Posterior cingulate gyrus (tissue), 11 donors: ENCODE results near the gene TSPAN15.
A peak's percentile ranks its signal among the peaks of the same experiment; 100 is the strongest.

Experiments
- DNase-seq, 10 donors: peaks; one replicate each; pipeline versions ENCODE4 v3.0.0 to v3.0.0-alpha.2; 2020 to 2021; ENCODE audit warnings: mixed read lengths in 3 of 10
- intact Hi-C: fragments of 100-400 bp; cut with DNase I; formaldehyde crosslinking; loops from one replicate; pipeline ENCODE4 v1.15.1; 2023

The TSPAN15 gene

DNA sequence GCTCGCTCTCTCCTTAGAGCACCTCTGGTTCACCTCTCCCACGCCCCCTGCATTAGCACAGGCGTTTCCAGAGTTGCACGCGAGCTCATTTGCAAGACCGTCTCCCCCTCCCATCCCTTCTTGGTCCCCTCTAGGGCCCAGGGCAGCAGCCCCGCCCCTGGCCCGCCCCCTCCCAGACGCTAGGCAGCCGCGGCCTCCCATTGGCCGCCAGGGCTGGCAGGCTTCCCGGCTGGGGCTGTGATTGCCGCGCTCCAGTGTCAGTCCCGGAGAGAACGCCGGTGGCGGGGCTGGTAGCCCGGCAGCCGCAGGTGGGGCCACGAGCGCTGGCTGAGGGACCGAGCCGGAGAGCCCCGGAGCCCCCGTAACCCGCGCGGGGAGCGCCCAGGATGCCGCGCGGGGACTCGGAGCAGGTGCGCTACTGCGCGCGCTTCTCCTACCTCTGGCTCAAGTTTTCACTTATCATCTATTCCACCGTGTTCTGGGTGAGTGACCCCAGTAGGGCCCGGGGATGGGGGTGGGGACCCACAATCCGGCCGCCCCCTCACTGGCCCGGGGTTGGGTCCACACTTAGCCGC lies at the start of gene TSPAN15:
Gene TSPAN15, plus strand, starts transcription at position 257 of the 575 bp plus-strand sequence. Its CDS starts 130 bp downstream, at position 387.
- DNase-seq, result peak; percentile 85 to 99 (median 94)
- intact Hi-C loops, result loop anchor here (2.0 kb wide), 1 partner anchor 58 kb away; no protein-coding TSS in a partner anchor

DNA sequence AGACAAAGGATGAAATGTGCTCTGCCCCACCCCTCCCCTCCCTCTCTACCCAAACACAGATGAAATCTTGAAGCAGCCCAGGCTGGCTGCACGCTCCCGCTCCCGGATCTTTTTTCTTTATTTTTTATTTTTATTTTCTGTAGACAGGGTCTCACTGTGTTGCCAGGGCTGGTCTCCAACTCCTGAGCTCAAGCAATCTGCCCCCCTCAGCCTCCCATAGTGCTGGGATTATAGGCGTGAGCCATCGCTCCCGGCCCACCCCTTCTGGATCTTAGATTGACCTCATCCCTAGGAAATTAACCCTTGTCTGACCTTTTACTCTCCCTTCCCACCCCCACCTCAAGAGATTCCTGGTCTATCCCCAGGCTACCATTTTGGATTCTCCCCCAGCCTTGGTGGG lies 48.9 kb upstream of the TSPAN15 start:
- DNase-seq, result peak in 1 of 10 donors; percentile 15
- intact Hi-C loops, result no loop called here

DNA sequence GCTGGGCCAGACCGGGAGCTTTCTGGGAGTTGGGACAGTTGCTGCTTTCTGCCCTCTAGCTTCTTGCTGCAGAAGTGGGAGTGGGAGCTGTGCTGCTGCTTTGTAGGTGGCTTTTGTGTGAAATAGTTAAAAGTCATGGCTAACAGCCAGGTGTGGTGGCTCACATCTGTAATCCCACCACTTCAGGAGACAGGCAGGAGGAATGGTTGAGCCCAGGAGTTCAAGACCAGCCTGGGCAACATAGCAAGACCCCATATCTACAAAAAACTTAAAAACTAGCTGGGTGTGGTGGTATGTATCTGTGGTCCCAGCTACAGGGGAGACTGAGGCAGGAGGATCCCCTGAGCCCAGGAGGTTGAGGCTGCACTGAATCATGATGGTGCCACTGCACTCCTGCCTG lies 48.2 kb upstream of the TSPAN15 start:
- intact Hi-C loops, result no loop called here
- DNase-seq, result peak in 2 of 10 donors; percentile 44 to 48

DNA sequence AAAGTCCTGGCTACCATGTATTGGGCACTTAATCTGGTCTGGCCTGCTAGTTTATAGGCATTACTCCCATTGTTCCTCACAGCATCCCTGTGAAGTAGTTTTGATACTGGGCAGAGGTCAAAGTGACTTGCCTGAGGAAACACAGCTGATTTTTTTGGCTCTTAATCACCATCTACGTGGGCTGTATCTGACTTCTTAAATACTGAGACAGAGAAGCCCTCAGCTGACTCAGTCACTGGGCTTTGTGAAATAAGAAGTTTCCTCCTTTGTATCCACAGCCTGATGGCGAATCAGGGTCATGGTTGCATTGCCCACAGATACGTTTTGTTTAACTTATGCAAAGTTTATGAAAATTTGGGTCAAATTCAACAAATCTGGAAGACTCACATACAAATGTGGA lies 47.7 kb upstream of the TSPAN15 start:
- intact Hi-C loops, result no loop called here
- DNase-seq, result peak in 2 of 10 donors; percentile 2 to 5

DNA sequence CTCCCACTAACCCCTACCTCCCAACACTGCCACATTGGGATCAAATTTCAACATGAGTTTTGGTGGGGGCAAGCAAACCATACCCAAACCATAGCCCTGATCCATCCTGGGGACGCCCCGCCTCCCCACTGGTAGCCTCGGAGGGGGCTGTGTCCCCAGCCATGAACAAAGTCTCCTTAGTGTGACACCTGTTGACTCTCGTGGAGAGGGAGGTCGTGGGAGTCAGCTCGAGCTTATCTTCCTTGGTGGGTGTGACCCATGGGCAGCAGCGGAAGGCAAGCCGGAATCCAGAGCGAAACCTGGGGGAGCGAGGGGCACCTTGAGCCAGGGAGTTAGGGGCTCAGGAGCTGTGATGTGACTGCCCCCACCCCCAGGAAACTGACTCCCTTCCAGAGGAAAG lies 46.5 kb upstream of the TSPAN15 start:
- peak in 2 of 10 donors; percentile 39 to 56 for DNase-seq
- intact Hi-C loops, result loop anchor here (5.0 kb wide), 2 partner anchors 103 to 233 kb away; no protein-coding TSS in a partner anchor

DNA sequence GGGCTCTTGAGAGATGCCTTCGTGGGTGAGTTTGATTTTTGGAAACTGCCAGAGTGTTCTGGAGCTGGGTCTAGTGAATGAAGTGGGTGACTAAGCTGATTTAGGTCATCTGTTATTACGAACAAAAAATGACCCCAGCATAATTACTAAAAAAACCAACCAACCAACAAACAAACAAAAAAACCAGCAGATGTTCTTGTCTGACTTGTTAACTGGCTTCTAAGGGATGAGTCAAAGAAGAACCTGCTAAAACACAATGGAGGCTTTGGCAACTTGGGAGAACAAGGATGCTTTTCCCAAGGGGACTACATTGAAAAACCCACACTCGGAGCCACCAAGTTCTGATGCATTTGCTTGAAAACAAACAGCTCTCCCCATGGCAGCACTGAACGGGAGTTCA lies 46.0 kb upstream of the TSPAN15 start:
- intact Hi-C loops, result loop anchor here (5.0 kb wide), 2 partner anchors 102 to 232 kb away; no protein-coding TSS in a partner anchor
- peak in 1 of 10 donors; percentile 7 for DNase-seq

DNA sequence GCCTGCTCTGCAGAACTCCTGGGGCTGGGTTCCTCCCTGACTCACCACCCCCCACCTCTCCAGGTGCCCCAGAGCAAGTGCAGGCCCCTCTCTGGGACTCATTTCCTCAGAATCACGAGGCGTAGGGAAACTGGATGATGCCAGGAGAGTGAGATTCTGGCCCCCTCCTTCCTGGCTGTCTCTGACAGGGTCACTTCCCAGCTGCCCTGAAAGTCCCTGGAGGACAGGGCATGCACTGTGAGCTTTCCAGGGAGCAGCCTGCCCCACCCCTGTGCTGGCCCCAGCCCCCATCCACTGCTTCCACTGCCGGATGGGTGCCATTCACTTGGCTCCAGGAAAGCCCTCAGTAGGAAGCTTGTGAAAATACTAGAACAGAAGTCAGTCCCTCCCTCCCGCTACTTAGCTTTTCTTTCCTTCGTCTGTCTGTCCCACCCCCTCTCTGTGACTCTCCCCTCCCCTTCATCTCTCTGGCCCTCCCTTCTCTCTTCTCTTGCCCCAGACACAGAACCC lies 44.9 kb upstream of the TSPAN15 start:
- intact Hi-C loops, result loop anchor here (5.0 kb wide), 2 partner anchors 101 to 231 kb away; no protein-coding TSS in a partner anchor
- peak in 2 of 10 donors; percentile 71 to 77 for DNase-seq

DNA sequence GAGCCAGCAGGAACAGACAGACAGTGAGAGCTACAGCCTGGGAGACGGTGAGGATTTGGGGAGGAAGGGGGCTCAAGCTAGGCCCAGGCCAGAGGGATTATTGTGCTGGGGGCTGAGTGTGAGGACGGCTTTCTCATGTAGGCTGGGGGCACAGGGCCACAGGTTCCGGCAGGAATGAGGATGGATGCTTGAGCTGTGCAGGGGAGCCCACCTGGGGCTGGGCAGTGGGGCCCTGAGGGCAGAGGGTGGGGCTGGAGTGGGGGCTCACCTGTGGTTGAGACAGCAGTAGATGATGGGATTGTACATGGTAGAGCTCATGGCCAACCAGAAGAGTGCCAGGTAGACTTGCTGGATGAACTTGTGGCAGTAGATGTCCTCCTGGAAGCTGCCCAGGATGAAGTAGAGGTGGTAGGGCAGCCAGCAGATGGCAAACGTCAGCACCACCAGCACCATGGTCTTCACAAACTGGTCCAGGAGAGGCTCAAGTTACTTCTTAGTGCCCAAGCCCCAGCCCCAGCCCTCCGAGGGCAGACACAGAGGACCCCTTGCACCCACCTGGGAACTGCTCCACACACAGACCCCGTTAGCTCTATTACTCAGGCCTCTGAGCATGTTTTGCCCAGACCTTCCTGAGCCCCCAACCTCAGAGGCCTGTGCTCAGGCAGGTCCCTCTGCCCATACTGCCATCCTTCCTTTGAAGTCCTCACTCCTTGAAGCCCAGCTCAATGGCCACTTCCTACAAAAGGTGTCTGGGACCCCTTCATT lies 44.3 kb upstream of the TSPAN15 start:
- DNase-seq, result peak in 2 of 10 donors; percentile 59 to 63
- intact Hi-C loops, result loop anchor here (5.0 kb wide), 2 partner anchors 100 to 230 kb away; no protein-coding TSS in a partner anchor

DNA sequence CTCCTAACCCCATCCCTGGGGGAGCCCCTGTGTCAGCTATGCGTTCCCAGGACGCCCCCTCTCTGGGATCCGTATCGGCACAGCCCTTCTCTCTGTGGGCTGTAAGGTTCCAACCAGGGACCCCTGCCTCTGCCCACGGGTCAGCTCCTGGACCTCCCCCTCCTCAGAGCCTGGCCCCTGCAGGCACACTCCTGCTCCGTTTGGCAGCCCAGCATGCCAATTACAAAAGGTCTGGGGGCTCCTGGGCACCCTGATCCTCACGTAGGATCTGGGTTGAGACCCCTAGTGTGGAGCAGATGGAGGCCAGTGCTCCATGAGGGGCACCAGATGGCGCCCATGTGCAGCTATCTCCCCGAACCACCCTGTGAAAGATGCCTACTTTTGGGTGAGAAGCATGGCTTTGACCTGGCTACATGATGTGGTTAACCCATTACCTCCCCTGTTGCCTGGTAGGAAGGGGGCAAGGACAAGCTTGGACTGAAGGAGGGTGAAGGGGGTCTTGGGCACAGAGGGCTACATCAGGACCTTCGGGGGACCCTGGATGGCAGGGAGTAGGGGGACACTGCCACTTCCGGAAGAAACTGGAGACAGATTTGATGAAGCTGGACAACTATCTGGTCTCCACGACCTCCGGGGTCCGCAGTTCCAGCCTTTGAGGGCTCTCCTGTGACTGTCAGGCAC lies 43.5 kb upstream of the TSPAN15 start:
- intact Hi-C loops, result loop anchor here (5.0 kb wide), 2 partner anchors 100 to 230 kb away; no protein-coding TSS in a partner anchor
- DNase-seq, result peak in 2 of 10 donors; percentile 58 to 63

DNA sequence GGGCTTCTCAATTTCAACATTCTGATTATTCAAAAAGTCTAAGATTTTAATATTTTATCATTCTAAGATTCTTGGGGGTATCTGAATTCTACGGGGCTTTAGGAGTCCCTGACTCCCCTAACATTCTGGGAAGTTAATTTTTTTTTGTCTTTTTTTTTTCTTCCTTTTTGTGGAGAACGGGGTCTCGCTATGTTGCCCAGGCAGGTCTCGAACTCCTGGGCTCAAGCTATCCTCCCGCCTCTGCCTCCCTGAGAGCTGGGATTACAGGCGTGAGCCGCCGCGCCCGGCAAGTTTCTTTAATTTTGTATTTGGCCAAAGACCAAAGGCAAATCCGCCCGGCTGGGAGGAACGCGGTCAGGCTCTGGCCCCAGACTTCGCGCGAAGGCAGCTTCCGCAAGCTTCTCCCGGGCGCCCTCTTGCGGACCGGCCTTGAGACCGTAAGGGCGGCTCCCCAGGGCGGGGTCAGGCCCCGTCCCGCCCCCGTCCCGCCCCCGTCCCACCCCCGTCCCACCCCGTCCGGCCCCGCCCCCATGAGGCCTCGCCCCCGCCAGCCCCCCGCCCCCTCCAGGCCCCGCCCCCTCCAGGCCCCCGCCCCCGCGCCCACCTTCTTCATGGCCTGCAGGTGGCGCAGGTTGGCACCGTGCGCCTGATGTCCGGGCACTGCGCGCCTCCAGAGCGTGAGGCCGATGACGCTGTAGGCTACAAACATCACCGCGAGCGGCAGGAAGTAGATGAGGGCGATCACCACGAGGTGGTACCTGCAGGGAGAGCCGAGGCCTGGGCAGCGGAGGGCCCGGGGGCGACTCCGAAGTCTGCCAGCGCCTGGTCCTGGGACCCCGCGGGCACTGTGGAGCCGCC lies 42.7 kb upstream of the TSPAN15 start:
- intact Hi-C loops, result loop anchor here (5.0 kb wide), 2 partner anchors 99 to 229 kb away; no protein-coding TSS in a partner anchor
- DNase-seq, result peak; percentile 78 to 99 (median 90)

DNA sequence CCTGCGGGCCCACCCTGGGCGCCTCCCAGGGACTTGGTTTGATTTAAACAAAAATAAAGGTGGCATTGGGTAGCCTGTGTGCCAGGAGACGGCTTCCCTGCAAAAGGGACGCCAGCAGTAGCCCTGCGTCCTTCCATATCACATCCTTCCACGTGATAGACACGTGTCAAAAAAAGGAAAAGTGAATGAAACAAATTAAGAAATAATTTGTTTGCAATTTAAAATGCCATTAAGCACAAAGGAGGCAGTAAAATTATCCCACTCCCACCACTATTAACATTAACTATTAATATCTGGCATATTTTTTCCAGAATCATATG lies 42.1 kb upstream of the TSPAN15 start:
- no peak for DNase-seq
- intact Hi-C loops, result loop anchor here (5.0 kb wide), 2 partner anchors 98 to 228 kb away; no protein-coding TSS in a partner anchor

DNA sequence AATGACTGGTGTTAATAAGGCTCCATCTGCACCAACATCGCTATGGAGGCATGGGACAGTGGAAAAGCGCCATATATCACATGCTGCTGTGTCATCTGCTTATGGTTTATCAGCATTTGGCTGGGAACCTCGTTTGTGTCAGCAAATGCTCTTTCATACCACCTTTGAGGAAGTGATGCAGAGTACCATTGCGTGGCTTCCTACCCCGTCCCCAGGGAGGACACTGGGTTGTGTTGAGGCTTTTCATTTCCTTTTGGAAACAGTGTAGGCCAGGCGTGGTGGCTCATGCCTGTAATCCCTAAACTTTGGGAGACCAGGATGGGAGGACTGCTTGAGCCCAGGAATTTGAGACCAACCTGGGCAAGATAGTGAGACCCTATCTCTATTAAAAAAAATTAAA lies 41.3 kb upstream of the TSPAN15 start:
- peak in 2 of 10 donors; percentile 43 to 51 for DNase-seq

DNA sequence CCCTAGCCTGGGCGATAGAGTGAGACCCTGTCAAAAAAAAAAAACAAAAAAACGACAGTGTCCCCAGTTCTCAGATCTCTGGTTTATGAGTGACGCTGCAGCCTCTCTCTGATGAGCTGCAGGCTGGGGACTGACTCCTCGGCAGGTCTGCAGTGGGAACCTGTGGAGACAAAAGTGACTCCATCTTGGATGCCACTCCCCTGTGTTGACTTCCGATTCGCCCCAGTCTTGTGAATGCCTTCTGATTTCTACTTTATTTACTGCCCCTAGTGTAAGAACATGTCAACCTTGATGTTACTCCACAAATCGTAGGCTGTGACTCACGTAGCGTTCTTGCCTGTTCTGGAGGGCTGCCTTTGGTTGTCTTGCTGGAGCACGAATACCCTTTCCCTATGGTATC lies 40.8 kb upstream of the TSPAN15 start:
- intact Hi-C loops, result no loop called here
- DNase-seq, result peak in 2 of 10 donors; percentile 36 to 43

More for the DNA sequence above, 41.3 kb upstream of the TSPAN15 start:
- intact Hi-C loops, result loop anchor here (5.0 kb wide), 2 partner anchors 97 to 227 kb away; no protein-coding TSS in a partner anchor

DNA sequence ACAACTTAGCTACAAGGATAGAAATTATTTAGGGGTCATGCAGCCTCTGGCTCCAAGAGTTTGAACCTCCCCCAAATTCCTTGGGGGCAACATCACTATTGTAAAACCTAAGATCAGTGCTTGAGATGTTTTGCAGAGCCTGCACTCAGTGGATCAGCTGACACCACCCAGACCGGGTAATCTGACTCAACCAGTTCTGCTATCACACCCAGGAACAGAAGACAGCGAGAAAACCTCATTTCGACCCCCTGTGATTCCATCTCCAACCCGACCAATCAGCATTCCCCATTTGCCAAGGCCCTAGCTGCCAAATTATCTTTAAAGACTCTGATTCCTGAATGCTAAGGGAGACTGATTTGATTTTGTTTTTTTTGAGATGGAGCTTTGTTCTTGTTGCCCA lies 39.8 kb upstream of the TSPAN15 start:
- DNase-seq, result no peak
- intact Hi-C loops, result no loop called here

DNA sequence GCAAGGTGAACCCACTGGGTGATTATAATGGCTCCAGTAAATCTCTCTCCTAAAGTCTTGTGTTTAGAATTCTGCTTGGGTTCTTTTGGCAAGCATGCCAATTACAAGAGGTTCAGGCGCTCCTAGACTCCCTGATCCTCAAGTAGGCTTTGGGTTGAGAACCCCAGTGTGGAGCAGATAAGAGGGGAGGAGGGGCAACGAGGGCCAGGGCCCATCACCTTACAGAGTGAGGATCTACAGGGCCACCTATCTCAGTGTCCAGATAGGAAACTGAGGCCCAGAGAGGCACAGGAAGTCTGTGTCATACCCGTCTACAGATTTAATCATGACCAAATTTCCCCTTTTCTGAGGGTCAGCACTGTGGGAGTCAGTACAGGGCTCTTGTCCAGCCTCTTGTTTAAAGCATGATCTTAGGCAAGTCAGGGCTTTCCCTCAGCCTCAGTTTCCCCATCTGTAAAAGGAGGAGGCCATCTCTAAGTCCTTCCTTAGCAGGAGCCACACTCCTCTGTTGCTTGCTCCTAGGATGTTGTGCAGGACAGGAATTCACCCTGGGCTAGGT lies 39.0 kb upstream of the TSPAN15 start:
- intact Hi-C loops, result no loop called here
- peak in 1 of 10 donors; percentile 7 for DNase-seq

DNA sequence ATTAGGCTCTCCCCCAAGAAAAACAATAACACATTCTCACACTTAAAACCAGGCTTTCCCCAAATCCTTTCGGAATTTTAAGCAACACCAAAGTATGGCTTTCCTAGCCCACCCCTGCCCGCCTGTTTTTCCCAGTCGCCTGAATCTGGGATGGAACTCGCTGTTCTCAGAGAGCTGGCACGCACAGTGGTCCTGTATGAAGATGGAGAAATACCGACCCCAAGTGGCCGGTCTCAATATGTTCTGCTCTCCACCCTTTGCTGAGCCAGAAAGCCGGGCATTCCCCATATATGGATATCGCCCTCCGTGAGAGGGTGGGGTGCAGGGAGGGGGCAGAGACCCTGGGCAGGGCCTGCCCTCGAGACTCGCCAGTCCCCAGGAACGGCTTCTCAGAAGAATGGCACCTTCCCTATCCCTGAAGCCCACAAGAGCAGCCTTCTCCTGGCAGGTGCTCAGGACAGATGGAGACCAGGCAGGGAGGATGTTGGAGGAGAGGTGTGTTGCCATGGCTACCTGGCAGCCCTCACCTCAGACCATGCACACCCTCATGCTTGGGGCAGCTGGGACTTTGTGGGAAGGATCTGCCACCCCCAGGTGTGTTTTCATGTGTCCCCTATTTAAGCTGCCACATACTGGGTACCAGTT lies 37.9 kb upstream of the TSPAN15 start:
- peak; percentile 40 to 91 (median 68) for DNase-seq
- intact Hi-C loops, result no loop called here

DNA sequence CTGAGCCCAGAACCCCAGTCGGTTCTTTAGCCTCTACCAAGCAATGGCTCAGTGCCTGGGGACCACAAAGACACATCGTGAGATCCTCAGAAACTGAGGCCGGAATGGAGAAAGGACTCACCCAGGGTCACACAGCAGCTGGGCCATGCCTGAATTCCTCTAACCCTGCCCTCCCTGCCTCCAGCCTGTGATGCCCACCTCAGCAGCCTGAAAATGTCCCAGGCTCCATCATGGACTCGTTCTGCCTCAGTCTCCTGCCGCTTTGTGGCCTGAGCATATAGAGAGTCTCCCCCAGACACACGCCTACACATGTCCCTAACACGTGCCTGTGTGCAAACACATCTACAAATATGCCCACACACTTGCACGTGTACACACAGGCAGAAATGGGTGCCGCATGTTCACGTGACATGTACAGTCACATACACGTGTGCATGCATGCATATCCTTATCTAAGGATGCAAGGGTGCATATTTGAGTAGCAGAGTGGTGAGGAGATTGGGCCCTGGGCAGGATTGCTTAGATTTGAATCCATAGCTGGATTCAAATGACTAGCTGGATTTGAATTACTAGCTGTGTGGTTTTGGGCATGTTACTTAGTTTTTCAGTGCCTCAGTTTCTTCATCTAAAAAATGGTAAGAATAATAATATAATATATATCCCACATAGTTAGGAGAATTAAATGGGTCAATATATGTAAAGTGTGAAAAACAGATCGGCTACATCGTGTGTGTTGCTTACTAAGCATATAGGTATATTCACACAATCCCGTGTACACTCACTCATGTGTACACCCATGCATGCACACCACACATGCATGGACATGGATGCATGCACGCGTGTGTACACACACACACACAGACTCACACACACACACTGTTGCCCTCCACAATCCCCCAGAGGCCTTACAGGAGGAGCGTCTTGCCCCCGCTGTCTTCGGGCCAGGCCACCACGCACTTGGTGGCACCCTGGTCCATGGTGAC lies 36.9 kb upstream of the TSPAN15 start:
- peak in 2 of 10 donors; percentile 42 to 52 for DNase-seq
- intact Hi-C loops, result no loop called here

DNA sequence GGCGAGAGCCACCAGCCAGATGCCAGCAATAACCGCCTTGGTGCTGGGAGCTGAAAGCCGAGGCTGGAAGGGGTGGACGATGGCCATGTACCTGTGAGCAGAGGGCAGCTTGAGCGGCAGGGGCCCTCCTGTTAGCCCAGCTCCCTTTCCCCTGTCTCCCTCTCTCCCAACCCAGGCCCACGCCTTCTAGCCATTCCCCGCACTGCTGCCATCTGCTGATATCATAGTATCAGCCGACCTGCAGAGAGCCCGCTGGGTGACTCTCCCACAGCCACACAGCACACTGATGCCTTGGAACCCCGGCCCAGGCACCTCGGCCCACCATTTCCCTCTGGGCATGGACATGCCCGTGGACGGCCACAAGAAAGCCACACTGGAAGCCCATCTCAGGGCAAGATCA lies 36.2 kb upstream of the TSPAN15 start:
- intact Hi-C loops, result no loop called here
- DNase-seq, result peak in 2 of 10 donors; percentile 67 to 70
